NCI-H748 treated with DMSO at 0.1 percent for 48 hours (cell line): ENCODE measurements around the gene MED20.
A peak's percentile ranks its signal among the peaks of the same experiment; 100 is the strongest.

Experiments used
- DNase-seq: peaks from one replicate; lab custom pipeline; 2025; lab: John Stamatoyannopoulos, UW

MED20 gene

DNA sequence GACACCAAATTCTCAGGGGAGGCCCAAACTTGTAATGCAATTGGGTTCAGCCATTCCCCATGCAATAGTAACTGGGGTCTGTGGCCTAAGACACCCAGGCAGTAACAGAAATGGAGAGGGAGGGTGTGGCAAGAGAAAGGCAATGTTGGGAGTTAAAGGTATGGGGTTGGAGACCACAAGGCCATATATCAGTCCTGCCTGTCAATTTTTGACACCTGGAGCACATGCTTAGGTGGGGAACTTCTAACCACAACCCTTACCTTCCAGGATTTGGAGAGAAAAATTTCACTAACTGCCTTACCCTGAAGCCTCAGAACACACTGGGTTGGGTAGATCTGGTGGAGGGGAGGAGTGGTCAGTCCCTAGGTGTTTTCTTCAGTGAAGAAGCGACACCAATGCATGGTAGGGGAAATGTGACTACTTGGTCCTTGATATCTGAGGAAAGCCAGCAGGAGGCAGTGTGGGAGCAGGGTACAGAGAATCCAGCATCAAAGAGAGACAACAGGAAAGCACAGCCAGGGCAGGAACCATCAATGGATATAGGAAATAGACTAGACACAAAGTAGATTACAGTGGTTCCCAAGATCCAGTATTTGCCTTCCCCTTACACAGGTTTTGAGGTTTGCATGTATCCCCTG, 18.9 kb downstream of the MED20 start:
- DNase-seq = no peak

DNA sequence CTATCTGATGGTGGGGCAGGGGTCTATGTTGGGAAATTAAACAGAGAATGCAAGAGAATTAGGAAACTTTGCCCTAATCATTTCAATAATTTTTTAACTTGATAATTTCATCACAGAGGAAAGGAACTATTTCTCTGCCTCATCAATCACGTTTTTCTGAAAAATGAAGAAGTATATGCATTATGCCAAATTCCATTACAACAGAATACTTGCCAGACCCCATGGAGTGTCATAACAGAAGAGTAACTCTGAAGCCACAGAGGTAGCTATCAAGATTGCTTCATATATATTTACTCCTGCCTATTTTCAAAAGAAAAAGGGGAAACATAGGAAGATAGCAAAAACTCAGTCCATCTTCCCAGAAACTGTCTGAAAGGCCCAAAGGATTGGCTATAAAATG, 20.1 kb downstream of the MED20 start:
- DNase-seq = no peak

- no peak for DNase-seq
Observed at GRCh38 chr6:41896281-41896680, 24.7 kb downstream of the MED20 start.

DNA sequence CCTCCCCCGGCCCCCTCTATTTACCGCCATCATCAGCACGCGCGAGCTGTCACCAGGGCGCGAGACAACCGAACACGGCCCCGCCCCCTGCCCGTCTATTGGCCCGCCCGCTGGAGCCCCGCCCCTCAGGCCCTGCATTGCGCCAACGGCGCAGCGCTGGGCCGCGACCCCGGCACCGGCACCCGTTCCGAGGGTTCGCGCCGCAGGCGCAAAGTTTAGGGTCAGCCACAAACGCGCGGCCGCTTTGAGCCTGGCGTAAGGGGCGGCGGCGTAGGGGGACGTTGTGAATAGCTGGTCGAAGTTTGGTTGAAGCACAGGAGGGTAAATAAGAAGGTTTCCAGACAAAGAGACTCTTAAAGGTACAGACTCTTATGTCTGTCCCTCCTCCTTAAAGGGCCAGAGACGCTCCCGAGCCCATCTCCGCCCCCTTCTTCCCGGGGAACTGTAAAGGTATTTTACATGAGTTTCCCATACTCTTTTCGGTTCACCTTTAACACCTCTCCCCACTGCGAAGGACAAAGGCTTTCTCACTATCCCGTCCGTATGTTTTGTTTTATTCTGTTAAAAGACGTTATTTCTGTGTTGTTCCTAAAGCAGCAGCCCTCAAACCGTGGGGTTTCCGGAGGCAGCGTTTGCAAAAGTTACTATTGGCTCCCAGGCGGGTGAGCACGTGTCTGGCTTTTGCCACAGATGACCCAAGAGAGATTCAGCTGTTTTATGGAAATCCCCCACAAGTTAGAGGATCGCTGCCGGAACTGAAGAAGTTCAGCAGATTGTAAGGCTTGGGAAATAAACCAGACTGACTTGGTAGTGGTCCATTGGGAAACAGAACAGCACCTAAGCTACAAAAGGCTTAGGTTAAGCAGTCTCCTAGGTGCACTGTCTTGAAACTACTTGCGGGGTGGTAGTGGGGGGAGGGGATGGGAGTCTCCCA, 25.4 kb downstream of the MED20 start, which contains the start of gene USP49:
Gene USP49 (minus strand): TSS at position 76 of the 934 bp plus-strand sequence. CDS start 88,392 bp downstream, outside the sequence.
- DNase-seq = peak; percentile 97

DNA sequence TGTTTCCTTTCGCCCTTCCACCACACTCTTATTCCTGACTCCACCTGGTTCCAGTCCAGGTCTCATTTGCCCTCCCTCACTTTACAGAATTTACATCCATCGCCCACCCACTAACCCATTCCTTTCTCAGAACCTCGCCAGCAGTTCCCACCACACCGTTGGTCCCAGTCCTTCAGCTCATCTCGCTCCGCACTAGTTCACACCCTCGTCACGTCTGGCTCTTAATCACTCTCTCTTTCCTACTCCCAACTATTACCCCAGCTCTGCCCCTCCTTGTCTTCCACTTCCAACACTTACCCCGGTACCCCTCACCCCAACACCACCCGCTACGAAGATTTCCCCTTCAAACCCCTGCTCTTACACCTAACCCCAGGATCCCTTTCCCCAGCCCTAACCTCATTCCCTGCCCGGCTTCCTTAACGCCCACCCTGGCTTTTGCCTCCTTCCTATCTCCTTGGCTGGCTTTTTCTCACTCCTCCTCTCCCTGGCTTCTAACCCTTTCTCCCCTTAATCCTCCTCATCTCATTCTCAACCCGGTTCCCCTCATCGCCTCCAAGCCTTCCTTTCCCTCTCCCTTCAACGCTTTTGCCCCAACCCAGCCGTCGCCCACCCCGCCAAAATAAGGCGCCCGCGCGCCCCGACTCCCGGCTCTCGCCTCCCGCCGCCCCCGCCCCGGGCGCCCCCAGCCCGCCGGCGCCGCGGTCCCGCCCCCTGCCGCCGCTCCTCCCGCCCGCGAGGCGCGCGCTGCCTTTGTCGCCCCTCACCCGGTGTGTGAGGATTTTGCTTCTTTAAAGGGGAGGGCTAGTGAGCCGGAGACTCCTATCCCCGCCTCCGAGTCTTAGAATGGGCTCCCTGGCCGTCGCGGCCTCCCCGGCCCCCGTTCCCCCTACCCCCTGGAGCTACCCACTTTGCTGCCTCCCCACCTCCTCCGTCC, 26.3 kb downstream of the MED20 start:
- peak; percentile 61 for DNase-seq

DNA sequence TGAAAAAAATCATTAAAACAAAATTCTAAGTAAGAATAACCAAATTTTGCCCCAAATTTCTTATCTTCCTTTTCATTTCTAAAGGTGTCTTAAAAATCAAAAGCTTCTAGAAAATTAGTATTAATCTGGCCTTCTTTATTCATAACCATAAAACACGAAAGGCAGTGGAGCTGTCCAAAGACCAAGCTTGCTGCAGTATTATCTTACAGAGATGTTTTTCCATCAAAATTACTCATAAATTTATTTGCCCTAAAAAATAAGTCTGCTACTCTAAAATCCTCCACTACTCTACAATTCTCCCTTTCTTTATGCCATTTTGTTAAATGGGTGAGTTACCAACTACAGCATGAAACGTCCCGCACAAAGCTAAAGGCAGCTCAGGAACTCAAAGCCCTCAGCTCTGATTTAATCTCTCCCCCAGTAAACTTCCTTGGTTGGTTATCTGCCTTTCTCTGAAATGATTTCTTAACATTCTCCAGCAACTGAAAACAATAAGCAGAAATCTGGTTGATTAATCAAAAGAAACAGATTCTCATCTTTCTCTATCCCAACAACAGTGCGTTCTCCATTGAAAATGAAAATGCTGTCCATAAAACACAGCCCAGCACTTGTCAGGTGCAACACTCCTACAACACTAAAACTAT, 27.9 kb downstream of the MED20 start:
- no peak for DNase-seq

DNA sequence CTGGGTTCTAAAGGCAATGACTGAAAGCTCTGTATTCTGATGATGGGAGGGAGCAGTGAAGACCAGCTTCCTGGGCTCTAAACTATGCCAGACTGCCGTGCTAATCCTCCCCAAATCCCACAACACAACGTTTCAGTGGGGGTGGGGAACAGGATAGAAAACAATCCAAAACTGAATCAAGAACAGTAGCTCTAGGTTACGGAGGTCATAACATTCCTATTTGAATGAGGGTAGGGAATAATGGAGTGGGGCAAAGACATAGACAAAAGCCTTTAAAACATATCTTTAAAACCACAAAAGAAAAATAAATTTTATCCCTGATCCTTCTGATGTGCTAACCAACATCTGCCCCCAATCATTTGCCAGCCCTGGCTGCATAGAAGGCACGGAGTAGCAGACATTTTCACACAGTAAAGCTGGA, 33.6 kb downstream of the MED20 start:
- no peak for DNase-seq

- no peak for DNase-seq
Observed at GRCh38 chr6:41885930-41886329, 35.0 kb downstream of the MED20 start.

DNA sequence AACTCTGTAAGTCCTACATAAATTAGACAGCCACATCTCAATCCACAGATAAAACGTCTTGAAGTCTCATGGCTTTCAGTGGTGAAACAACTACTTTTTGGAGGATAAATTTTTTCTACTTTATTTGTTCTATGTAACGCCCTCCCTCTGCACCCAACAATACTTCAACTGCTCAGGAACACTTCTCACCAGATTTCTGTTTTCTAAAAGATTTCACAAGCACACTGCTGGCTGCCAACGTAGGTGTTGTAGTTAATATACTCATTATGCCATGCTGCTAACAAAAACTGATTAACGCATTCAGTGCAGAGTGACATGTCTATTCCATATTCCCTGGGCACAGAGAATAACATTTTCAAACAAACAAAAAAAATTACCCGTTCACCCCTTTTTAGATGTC, 36.0 kb downstream of the MED20 start:
- DNase-seq = no peak

DNA sequence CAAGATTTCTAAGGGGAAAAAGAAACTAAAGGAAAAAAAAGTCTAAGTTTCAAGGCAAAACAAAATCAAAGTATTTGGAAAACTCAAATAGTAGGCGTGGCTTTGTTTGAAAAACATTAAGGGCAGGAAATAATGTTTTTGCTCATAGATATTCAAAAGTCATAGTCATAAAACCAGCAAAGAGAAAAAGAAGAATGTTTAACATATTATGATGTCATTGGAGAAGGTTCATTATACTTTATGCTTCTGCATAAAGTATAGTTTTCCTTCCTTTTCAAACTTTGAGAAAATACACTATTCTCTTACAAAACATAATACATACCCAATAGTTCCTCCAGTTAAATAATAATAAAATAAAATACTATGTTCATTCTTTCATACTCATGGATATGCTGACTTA, 39.4 kb downstream of the MED20 start:
- DNase-seq = no peak

GRCh38 chr6:41878961-41879405, 42.0 kb downstream of the MED20 start:
- DNase-seq = no peak

GRCh38 chr6:41878246-41878645, 42.7 kb downstream of the MED20 start:
- no peak for DNase-seq

DNA sequence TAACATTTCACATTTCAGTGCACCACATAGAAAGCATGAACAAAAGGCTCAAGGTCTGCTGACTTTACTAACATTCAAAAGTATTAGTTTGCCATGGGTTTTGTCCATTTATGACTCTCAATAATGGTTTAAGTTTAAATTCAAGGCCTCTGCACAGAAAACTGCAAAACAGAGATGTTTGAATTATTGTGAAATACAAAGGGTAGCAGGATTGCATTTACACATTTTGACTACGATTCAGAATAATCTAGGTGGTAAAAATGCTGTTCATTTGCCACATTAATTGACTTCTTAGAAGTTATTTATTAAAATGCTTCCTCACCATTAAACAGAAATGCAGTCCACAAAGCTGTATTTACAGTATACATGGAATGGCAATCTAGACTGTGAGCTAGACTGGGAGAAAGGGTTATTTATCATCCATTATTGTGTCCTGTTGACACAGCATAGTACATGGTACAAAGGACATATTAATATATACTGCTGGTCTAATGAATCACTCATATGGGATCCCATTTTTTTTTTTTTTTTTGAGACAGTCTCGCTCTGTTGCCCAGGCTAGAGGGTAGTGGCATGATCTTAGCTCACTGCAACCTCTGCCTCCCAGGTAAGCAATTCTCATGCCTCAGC, 43.8 kb downstream of the MED20 start:
- no peak for DNase-seq

DNA sequence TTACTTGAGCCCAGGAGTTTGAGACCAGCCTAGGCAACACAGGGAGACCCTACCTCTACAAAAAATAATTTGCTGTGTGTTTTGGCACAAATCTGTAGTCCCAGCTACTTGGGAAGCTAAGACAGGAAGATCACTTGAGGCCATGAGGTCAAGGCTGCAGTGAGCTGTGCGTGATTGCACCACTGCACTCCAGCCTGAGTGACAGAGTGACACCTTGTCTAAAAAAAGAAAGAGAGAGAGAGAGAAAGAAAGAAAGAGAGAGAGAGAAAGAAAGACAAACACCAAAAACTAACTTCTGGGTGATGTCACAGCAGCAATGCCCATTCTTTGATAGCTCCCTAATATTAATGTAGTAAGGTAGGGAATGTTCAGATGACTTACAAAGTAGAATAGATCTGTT, 46.2 kb downstream of the MED20 start:
- DNase-seq = no peak

DNA sequence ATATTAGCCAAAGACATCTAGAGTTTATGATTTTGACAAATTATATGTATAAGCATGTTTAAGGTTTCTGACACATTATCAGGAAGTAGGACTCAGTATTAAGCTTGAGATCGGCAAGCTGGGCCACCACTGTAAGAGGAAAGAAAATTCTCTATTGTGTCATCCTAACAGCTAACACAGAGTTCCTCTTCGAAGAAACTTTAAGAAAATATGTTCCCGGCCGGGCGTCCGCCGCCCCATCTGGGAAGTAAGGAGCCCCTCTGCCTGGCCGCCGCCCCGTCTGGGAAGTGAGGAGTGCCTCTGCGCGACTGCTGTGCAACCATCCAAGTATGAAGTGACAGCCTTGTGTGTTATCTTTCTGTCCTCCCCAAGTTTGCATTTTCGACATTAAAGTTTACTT, 48.8 kb downstream of the MED20 start:
- no peak for DNase-seq

DNA sequence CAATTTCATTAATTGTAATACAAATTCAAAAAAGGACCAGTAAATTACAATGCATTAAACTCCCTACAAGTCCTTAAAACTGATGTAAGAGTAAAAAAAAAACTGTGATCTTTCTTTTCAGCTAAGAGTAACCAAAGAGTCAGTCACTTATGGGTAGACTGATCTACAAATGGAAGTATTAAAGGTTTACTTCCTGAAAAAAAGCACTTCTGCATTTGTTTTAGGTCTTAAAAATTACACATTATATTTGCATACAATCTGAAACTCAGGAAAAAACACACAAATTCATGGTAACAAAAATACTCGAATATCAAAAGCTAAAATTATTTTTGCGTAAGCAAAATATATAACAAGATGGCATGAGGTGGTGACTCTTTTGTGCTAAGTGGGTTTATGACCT, 49.2 kb downstream of the MED20 start:
- no peak for DNase-seq

- no peak for DNase-seq
Observed at GRCh38 chr6:41859356-41859755, 61.6 kb downstream of the MED20 start.

GRCh38 chr6:41858703-41859102, 62.2 kb downstream of the MED20 start:
- no peak for DNase-seq
